Endothelial cell of umbilical vein (primary cell): ENCODE measurements around the gene SFMBT2. TPM values are rescaled to one million over a fixed set of nuclear protein-coding genes. Genes with fewer than 3 reads are reported as not detected.

Source experiments
- BruUV-seq: library from RNA; stranded (reverse); fragments of 400-500 nt; replicated peaks from 2 replicates; lab custom pipeline; 2021; lab: Mats Ljungman, UMichigan
- CTCF ChIA-PET: fragments of 300-600, 350-600 bp; sonication (Branson Sonifier 250); formaldehyde crosslinking; loops from one replicate; lab custom pipeline; 2021; ENCODE audit warnings: antibody characterized with exemption, inconsistent platforms; lab: Charles Lee
- POLR2A ChIA-PET: fragments of 300-600, 350-600 bp; sonication (Branson Sonifier 250); formaldehyde crosslinking; loops from one replicate; lab custom pipeline; 2021; ENCODE audit warnings: antibody characterized with exemption, inconsistent platforms; lab: Charles Lee
- DNase-seq: peaks from one replicate; pipeline ENCODE4 v3.0.0-alpha.2; 2011; ENCODE audit warnings: low read depth, low spot score
- FAIRE-seq: peaks from 2 replicates; lab custom pipeline; 2011; peaks lifted over from hg19 to GRCh38; lab: Jason Lieb, UNC
- H2AFZ ChIP-seq: 2 replicates; pipeline ENCODE4 v1.6.0; 2012; ENCODE audit warnings: low read depth, low read length, control low read depth, inconsistent platforms
- H3K27ac ChIP-seq: 2 replicates; pipeline ENCODE4 v1.5.1; 2011; ENCODE audit warnings: low read depth, mild to moderate bottlenecking, control low read depth, low read length, moderate library complexity; ENCODE audit not compliant: insufficient read depth
- H3K27me3 ChIP-seq, 2 experiments: 2 replicates each; pipeline versions ENCODE4 v1.6.0 to v1.6.1; 2011; ENCODE audit warnings: low read length in 2 of 2, mixed read lengths in 1 of 2; ENCODE audit not compliant: control insufficient read depth in 2 of 2, insufficient read depth in 2 of 2
- H3K36me3 ChIP-seq, 2 experiments: 2 replicates in 1 of 2; 3 replicates in 1 of 2; pipeline ENCODE4 v1.5.1; 2011; ENCODE audit warnings: low read length in 2 of 2, mild to moderate bottlenecking in 1 of 2, moderate library complexity in 1 of 2; ENCODE audit not compliant: control insufficient read depth in 2 of 2, insufficient read depth in 2 of 2; ENCODE audit errors: extremely low read depth in 1 of 2
- H3K4me1 ChIP-seq: 3 replicates; pipeline ENCODE4 v1.5.1; 2011; ENCODE audit warnings: mild to moderate bottlenecking, low read length; ENCODE audit not compliant: control insufficient read depth, insufficient read depth; ENCODE audit errors: extremely low read depth
- H3K4me2 ChIP-seq: 2 replicates; pipeline ENCODE4 v1.6.1; 2011; ENCODE audit warnings: low read length, control low read depth, mixed read lengths; ENCODE audit not compliant: insufficient read depth
- H3K4me3 ChIP-seq, 3 experiments: fragments of 200-600 bp in 1 of 3; sonication (generic), shearing (Covaris generic) in 1 of 3; replicated peaks in 1 of 3; 2 replicates each; pipeline ENCODE4 v1.5.1; 2011 to 2016; ENCODE audit warnings: control low read depth in 3 of 3, low read length in 3 of 3, mild to moderate bottlenecking in 2 of 3, inconsistent platforms in 1 of 3, low read depth in 1 of 3, moderate library complexity in 1 of 3; ENCODE audit not compliant: insufficient read depth in 1 of 3
- H3K79me2 ChIP-seq: 2 replicates; pipeline ENCODE4 v1.6.0; 2012; ENCODE audit warnings: low read length, inconsistent platforms; ENCODE audit not compliant: control insufficient read depth, insufficient read depth
- H3K9ac ChIP-seq: replicated peaks from 2 replicates; pipeline ENCODE3; 2011; ENCODE audit warnings: low read length, control low read depth; ENCODE audit not compliant: insufficient read depth; ENCODE audit errors: extremely low read depth
- H3K9me1 ChIP-seq: replicated peaks from 3 replicates; pipeline ENCODE4 v1.6.0; 2011; ENCODE audit warnings: mild to moderate bottlenecking, low read length; ENCODE audit not compliant: control insufficient read depth, insufficient read depth; ENCODE audit errors: extremely low read depth
- H3K9me3 ChIP-seq: replicated peaks from 2 replicates; pipeline ENCODE4 v1.5.1; 2012; ENCODE audit warnings: low read length, inconsistent platforms; ENCODE audit not compliant: control insufficient read depth, insufficient read depth
- H4K20me1 ChIP-seq: replicated peaks from 2 replicates; pipeline ENCODE3; 2011; ENCODE audit warnings: mild to moderate bottlenecking, low read length; ENCODE audit not compliant: control insufficient read depth, insufficient read depth; ENCODE audit errors: extremely low read depth
- CTCF ChIP-seq, 2 donors: IDR thresholded peaks; 1 replicate in 1 of 2; 2 replicates in 1 of 2; pipeline ENCODE4 v1.5.1; 2011; ENCODE audit warnings: low read length in 2 of 2, mild to moderate bottlenecking in 2 of 2, moderate library complexity in 2 of 2, control low read depth in 1 of 2, inconsistent platforms in 1 of 2, low read depth in 1 of 2; ENCODE audit not compliant: insufficient read depth in 1 of 2; ENCODE audit errors: extremely low read depth in 1 of 2
- EZH2 ChIP-seq: IDR thresholded peaks from 2 replicates; pipeline ENCODE4 v1.6.1; 2012; ENCODE audit warnings: borderline replicate concordance, low read depth, mild to moderate bottlenecking, moderate library complexity, low read length, inconsistent platforms; ENCODE audit not compliant: severe bottlenecking
- FOS ChIP-seq: IDR thresholded peaks from 2 replicates; pipeline ENCODE4 v1.6.1; 2011; ENCODE audit warnings: mild to moderate bottlenecking, low read length, moderate library complexity, borderline replicate concordance; ENCODE audit not compliant: insufficient read depth
- GATA2 ChIP-seq: IDR thresholded peaks from 2 replicates; pipeline ENCODE4 v1.7.0; 2011; ENCODE audit warnings: low read depth, mild to moderate bottlenecking, moderate library complexity, mixed read lengths, low read length; ENCODE audit not compliant: insufficient read length, insufficient read depth
- JUN ChIP-seq: IDR thresholded peaks from 2 replicates; pipeline ENCODE4 v1.6.1; 2011; ENCODE audit warnings: borderline replicate concordance, low read depth; ENCODE audit not compliant: insufficient read length, insufficient read depth
- MAX ChIP-seq: IDR thresholded peaks from 2 replicates; pipeline ENCODE4 v1.6.1; 2011; ENCODE audit not compliant: insufficient read depth, insufficient read length
- MYC ChIP-seq: IDR thresholded peaks from one replicate; pipeline ENCODE4 v1.6.1; 2011; ENCODE audit warnings: mild to moderate bottlenecking, low read depth, low read length
- POLR2A ChIP-seq: IDR thresholded peaks from 2 replicates; pipeline ENCODE4 v1.6.1; 2012; ENCODE audit warnings: low read depth, mild to moderate bottlenecking, control low read depth, low read length
- POLR2AphosphoS5 ChIP-seq: IDR thresholded peaks from 2 replicates; pipeline ENCODE4 v1.6.1; 2012; ENCODE audit warnings: low read depth, mild to moderate bottlenecking, control low read depth, low read length, moderate library complexity; ENCODE audit not compliant: insufficient read depth
- dilution Hi-C: fragments of 300-500 bp; cut with MboI; formaldehyde crosslinking; loops from one replicate; pipeline ENCODE4 v1.15.0; 2019; ENCODE audit warnings: low sequenced_read_pairs; ENCODE audit not compliant: extremely low pct_ligation_motif_present
- intact Hi-C: fragments of 100-400 bp; cut with micrococcal nuclease; formaldehyde crosslinking; loops from one replicate; pipeline ENCODE4 v1.10.0; 2022
- polyA plus RNA-seq, 4 experiments: library from polyadenylated mRNA; depleted of rRNA in 3 of 4; stranded (reverse) in 3 of 4; unstranded in 1 of 4; fragments of >200 nt; gene quantifications; 2 replicates each; pipeline versions ENCODE4 v1.2.1 to v1.2.3, GENCODE V29; 2011 to 2012; ENCODE audit warnings: missing spikeins in 1 of 4
- total RNA-seq: library from RNA; stranded (reverse); gene quantifications from 2 replicates; pipeline ENCODE4 v1.2.3, GENCODE V29; 2021

Gene SFMBT2
- total and polyA plus RNA-seq, 2 donors (not counting 3 experiments of a cell fraction or from before 2014, with no cell fraction given), result 0.14 to 0.64 TPM

- Histone ChIP-seq H3K27ac (no peak overlapping the region), H4K20me1 (no peaks in the 10 kb centered on the region), H3K4me3 (no peak overlapping the region), H3K27me3 (peaks cover 7 to 15% of the 10 kb centered on the region in 2 experiments), H3K36me3 (no peaks in the 10 kb centered on the region), H3K9me1 (no peaks in the 10 kb centered on the region), H3K4me2 (no peak overlapping the region), H3K9ac (no peak overlapping the region), H3K79me2 (no peaks in the 10 kb centered on the region), H2AFZ (no peak overlapping the region), H3K4me1 (peaks cover 14% of the 10 kb centered on the region), H3K9me3 (no peaks in the 10 kb centered on the region)
- intact Hi-C loops, result no loop called here
- ChIA-PET POLR2A (no interaction called here), CTCF (no interaction called here)
- no TSS peak for BruUV-seq
- TF ChIP-seq POLR2AphosphoS5, result no peak
- no peak for TF ChIP-seq GATA2
- TF ChIP-seq FOS, result no peak
- TF ChIP-seq MYC, result no peak
- no peak for TF ChIP-seq EZH2
- no peak for TF ChIP-seq MAX
- TF ChIP-seq POLR2A, result no peak
- TF ChIP-seq CTCF (IDR thresholded peaks at IDR 0.05; ENCODE audit: extremely low read depth in 1 of 2, insufficient read depth in 1 of 2, low read depth in 1 of 2, low read length in 2 of 2), result no peak
- no peak for TF ChIP-seq JUN
- dilution Hi-C loops, result no loop called here
- DNase-seq (no peak), FAIRE-seq (no peak)
These were observed 7.2 kb downstream of the SFMBT2 start for GRCh38 chr10:7403620-7404019.
